HCT116 (cell line): ENCODE measurements around the gene HMCN2.

Source experiments
- CTCF ChIP-seq, 3 experiments: fragments of 200-600 bp in 1 of 3; sonication (generic) in 1 of 3; IDR thresholded peaks in 2 of 3; conservative IDR thresholded peaks in 1 of 3; 2 replicates each; pipeline ENCODE4 v1.5.1; 2012 to 2017; ENCODE audit warnings: low read depth in 2 of 3, low read length in 2 of 3, antibody characterized with exemption in 1 of 3, borderline replicate concordance in 1 of 3, control low read depth in 1 of 3, mild to moderate bottlenecking in 1 of 3, mixed read lengths in 1 of 3, mixed run types in 1 of 3, moderate library complexity in 1 of 3; ENCODE audit not compliant: insufficient read depth in 1 of 3
- EZH2phosphoT487 ChIP-seq: fragments of 200-600 bp; IDR thresholded peaks from 2 replicates; pipeline ENCODE4 v1.6.1; 2018; ENCODE audit warnings: antibody characterized with exemption, borderline replicate concordance
- POLR2AphosphoS5 ChIP-seq: IDR thresholded peaks from 2 replicates; pipeline ENCODE4 v1.6.1; 2011; ENCODE audit warnings: mild to moderate bottlenecking, low read depth, low read length, moderate library complexity
- SIN3A ChIP-seq: IDR thresholded peaks from 2 replicates; pipeline ENCODE4 v1.6.1; 2012; ENCODE audit warnings: low read depth
- ZNF274 ChIP-seq: fragments of 200-500 bp; sonication (Bioruptor generic); IDR thresholded peaks from 2 replicates; pipeline ENCODE4 v1.6.1; 2014; ENCODE audit warnings: mild to moderate bottlenecking, low read depth, low read length, inconsistent platforms

GRCh38 chr9:130348881-130349280 lies 83.3 kb downstream of the HMCN2 start:
- TF ChIP-seq ZNF274 (no peak), POLR2AphosphoS5 (no peak), CTCF (IDR thresholded peaks at IDR 0.05 in 2 of 3, conservative IDR thresholded peaks at IDR 0.05 in 1 of 3; ENCODE audit: borderline replicate concordance in 1 of 3, insufficient read depth in 1 of 3, low read depth in 2 of 3, low read length in 2 of 3) (no peak), EZH2phosphoT487 (no peak), SIN3A (no peak)
